Fibroblast of lung (primary cell): Measurements from ENCODE around the gene PLP1. TPM values are rescaled to one million over a fixed set of nuclear protein-coding genes. Genes with fewer than 3 reads are reported as not detected.

Source experiments
- DNase-seq, 2 donors: peaks; one replicate each; pipeline versions ENCODE4 v3.0.0 to v3.0.0-alpha.2; 2010; ENCODE audit warnings: low read depth in 2 of 2
- H2AFZ ChIP-seq: 2 replicates; pipeline ENCODE4 v1.5.1; 2012; ENCODE audit warnings: low read length, control low read depth, inconsistent platforms
- H3K27ac ChIP-seq: 2 replicates; pipeline ENCODE4 v1.5.1; 2011; ENCODE audit warnings: low read length, control low read depth; ENCODE audit not compliant: insufficient read depth
- H3K27me3 ChIP-seq: 2 replicates; pipeline ENCODE4 v1.5.1; 2011; ENCODE audit warnings: mild to moderate bottlenecking, low read length; ENCODE audit not compliant: control insufficient read depth, insufficient read depth
- H3K36me3 ChIP-seq: 2 replicates; pipeline ENCODE4 v1.5.1; 2011; ENCODE audit warnings: low read length; ENCODE audit not compliant: control insufficient read depth, insufficient read depth
- H3K4me1 ChIP-seq: 2 replicates; pipeline ENCODE4 v1.5.1; 2011; ENCODE audit warnings: low read length; ENCODE audit not compliant: control insufficient read depth, insufficient read depth; ENCODE audit errors: extremely low read depth
- H3K4me2 ChIP-seq: 2 replicates; pipeline ENCODE4 v1.5.1; 2011; ENCODE audit warnings: low read length, control low read depth; ENCODE audit not compliant: insufficient read depth; ENCODE audit errors: extremely low read depth
- H3K4me3 ChIP-seq, 4 experiments: fragments of 200-600 bp in 1 of 4; sonication (generic) in 1 of 4; replicated peaks in 1 of 4; 2 replicates each; pipeline ENCODE4 v1.5.1; 2011 to 2016; ENCODE audit warnings: low read length in 4 of 4, low read depth in 3 of 4, mild to moderate bottlenecking in 3 of 4, control low read depth in 2 of 4, inconsistent platforms in 1 of 4, mixed read lengths in 1 of 4; ENCODE audit not compliant: insufficient read depth in 1 of 4; ENCODE audit errors: control extremely low read depth in 1 of 4
- H3K79me2 ChIP-seq: 2 replicates; pipeline ENCODE4 v1.5.1; 2012; ENCODE audit warnings: mild to moderate bottlenecking, low read length, inconsistent platforms; ENCODE audit not compliant: control insufficient read depth, insufficient read depth
- H3K9ac ChIP-seq: 2 replicates; pipeline ENCODE4 v1.5.1; 2011; ENCODE audit warnings: mild to moderate bottlenecking, low read length, control low read depth; ENCODE audit not compliant: insufficient read depth
- H3K9me3 ChIP-seq: 2 replicates; pipeline ENCODE4 v1.5.1; 2012; ENCODE audit warnings: low read depth, low read length; ENCODE audit not compliant: control insufficient read depth, insufficient read depth
- H4K20me1 ChIP-seq: 2 replicates; pipeline ENCODE4 v1.5.1; 2011; ENCODE audit warnings: low read length; ENCODE audit not compliant: control insufficient read depth, insufficient read depth; ENCODE audit errors: extremely low read depth
- CTCF ChIP-seq, 2 donors: IDR thresholded peaks in 1 of 2; conservative IDR thresholded peaks in 1 of 2; 1 replicate in 1 of 2; 2 replicates in 1 of 2; pipeline ENCODE4 v1.5.1; 2011 to 2012; ENCODE audit warnings: low read length in 2 of 2, control low read depth in 1 of 2, inconsistent platforms in 1 of 2, low read depth in 1 of 2, mild to moderate bottlenecking in 1 of 2
- EZH2 ChIP-seq: IDR thresholded peaks from 2 replicates; pipeline ENCODE4 v1.5.1; 2012; ENCODE audit warnings: low read length, control low read depth, mild to moderate bottlenecking; ENCODE audit errors: missing control alignments
- polyA minus RNA-seq: library from RNA; depleted of rRNA, polyadenylated mRNA; stranded (reverse); fragments of >200 nt; gene quantifications from 2 replicates; pipeline ENCODE4 v1.2.3, GENCODE V29; 2011; ENCODE audit warnings: low replicate concordance
- polyA plus RNA-seq, 2 donors: library from polyadenylated mRNA; depleted of rRNA in 1 of 2; stranded (reverse) in 1 of 2; unstranded in 1 of 2; fragments of >200 nt; gene quantifications; 2 replicates each; pipeline ENCODE4 v1.2.1, GENCODE V29; 2011 to 2012; ENCODE audit warnings: missing spikeins in 1 of 2
- total RNA-seq: library from RNA; depleted of rRNA; stranded (reverse); fragments of >200 nt; gene quantifications from 2 replicates; pipeline ENCODE4 v1.2.1, GENCODE V29; 2014

PLP1 gene
- 0.17 TPM in 1 of 2 replicates, not detected in the other for total RNA-seq
- 0.12 and 0.17 TPM in 2 replicates for polyA plus RNA-seq
- 0.14 TPM in 1 of 2 replicates, not detected in the other for polyA plus RNA-seq (2012)
- polyA minus RNA-seq = 0.12 TPM in 1 of 2 replicates, not detected in the other

GRCh38 chrX:103776546-103776945 lies at the start of gene PLP1:
TSS of gene PLP1 (plus strand) at chrX:103776840. CDS start at chrX:103776996, 156 bp downstream.
- TF ChIP-seq CTCF (conservative IDR thresholded peaks at IDR 0.05 in 1 of 2, IDR thresholded peaks at IDR 0.05 in 1 of 2; ENCODE audit: low read depth in 1 of 2, low read length in 2 of 2) = no peak
- Histone ChIP-seq H3K27me3 (peaks cover 11% of the 10 kb centered on the region), H3K79me2 (no peaks in the 10 kb centered on the region), H3K4me1 (no peaks in the 10 kb centered on the region), H3K36me3 (no peaks in the 10 kb centered on the region), H3K27ac (no peak within 1 kb of the TSS), H2AFZ (no peak within 1 kb of the TSS), H3K4me3 (no peak within 1 kb of the TSS), H4K20me1 (no peaks in the 10 kb centered on the region), H3K9me3 (no peaks in the 10 kb centered on the region), H3K9ac (no peak within 1 kb of the TSS), H3K4me2 (no peak within 1 kb of the TSS)
- DNase-seq = no peak

- peaks cover 8% of the 10 kb centered on the region for H3K27me3 ChIP-seq
- H2AFZ ChIP-seq = no peak overlapping the region
- DNase-seq = no peak
- H3K27ac ChIP-seq = no peak overlapping the region
- no peak overlapping the region for H3K4me2 ChIP-seq
- no peaks in the 10 kb centered on the region for H4K20me1 ChIP-seq
- no peak overlapping the region for H3K4me3 ChIP-seq
- H3K9ac ChIP-seq = no peak overlapping the region
- no peaks in the 10 kb centered on the region for H3K9me3 ChIP-seq
- no peaks in the 10 kb centered on the region for H3K79me2 ChIP-seq
- H3K4me1 ChIP-seq = peaks cover 8% of the 10 kb centered on the region
- TF ChIP-seq CTCF (conservative IDR thresholded peaks at IDR 0.05 in 1 of 2, IDR thresholded peaks at IDR 0.05 in 1 of 2; ENCODE audit: low read depth in 1 of 2, low read length in 2 of 2) (no peak), EZH2 (no peak)
- no peaks in the 10 kb centered on the region for H3K36me3 ChIP-seq
Measured at GRCh38 chrX:103727115-103727514, 49.5 kb upstream of the PLP1 start.

- no peak overlapping the region for H3K27ac ChIP-seq
- H3K4me1 ChIP-seq = peaks cover 8% of the 10 kb centered on the region
- peaks cover 3% of the 10 kb centered on the region for H3K27me3 ChIP-seq
- no peak overlapping the region for H3K4me2 ChIP-seq
- no peaks in the 10 kb centered on the region for H3K79me2 ChIP-seq
- H3K36me3 ChIP-seq = no peaks in the 10 kb centered on the region
- no peak overlapping the region for H3K4me3 ChIP-seq
- H3K9me3 ChIP-seq = no peaks in the 10 kb centered on the region
- H2AFZ ChIP-seq = no peak overlapping the region
- no peak overlapping the region for H3K9ac ChIP-seq
- H4K20me1 ChIP-seq = no peaks in the 10 kb centered on the region
- no peak for DNase-seq
- no peak for TF ChIP-seq CTCF (conservative IDR thresholded peaks at IDR 0.05 in 1 of 2, IDR thresholded peaks at IDR 0.05 in 1 of 2; ENCODE audit: low read depth in 1 of 2, low read length in 2 of 2)
- TF ChIP-seq EZH2 = no peak
Measured at GRCh38 chrX:103729015-103729414, 47.6 kb upstream of the PLP1 start.
